Measurements from ENCODE around the gene HSBP1L1. TPM values are rescaled to one million over a fixed set of nuclear protein-coding genes. Genes with fewer than 3 reads are reported as not detected.

HSBP1L1 gene
- total RNA-seq, 1 experiment from 2014 or later, result 18.1 TPM

GRCh38 chr18:79924814-79925731 is 39.4 kb upstream of the HSBP1L1 start:
- H3K27ac ChIP-seq, result no peak overlapping the region
- DNase-seq (ENCODE audit: low read depth in 1 of 2, low spot score in 2 of 2), result peak in 1 of 2 experiments; percentile 32
- no peaks in the 10 kb centered on the region for H3K4me1 ChIP-seq (replicated peaks)
- no peak overlapping the region for H3K4me3 ChIP-seq
- H3K36me3 ChIP-seq, result peaks cover 20% of the 10 kb centered on the region
- H3K27me3 ChIP-seq (replicated peaks), result no peaks in the 10 kb centered on the region
- peaks cover 25% of the 10 kb centered on the region for H3K9me3 ChIP-seq (replicated peaks)

GRCh38 chr18:79926306-79926705 is 38.1 kb upstream of the HSBP1L1 start:
- no peak for DNase-seq (ENCODE audit: low read depth in 1 of 2, low spot score in 2 of 2)
- Histone ChIP-seq H3K27me3 (replicated peaks) (no peaks in the 10 kb centered on the region), H3K4me3 (no peak overlapping the region), H3K27ac (no peak overlapping the region), H3K36me3 (peaks cover 20% of the 10 kb centered on the region), H3K4me1 (replicated peaks) (no peaks in the 10 kb centered on the region), H3K9me3 (replicated peaks) (peaks cover 26% of the 10 kb centered on the region)

- H3K27me3 ChIP-seq (replicated peaks), result no peaks in the 10 kb centered on the region
- H3K27ac ChIP-seq, result no peak overlapping the region
- H3K4me3 ChIP-seq, result no peak overlapping the region
- H3K9me3 ChIP-seq (replicated peaks), result peaks cover 28% of the 10 kb centered on the region
- peak in 1 of 2 experiments; percentile 36 for DNase-seq (ENCODE audit: low read depth in 1 of 2, low spot score in 2 of 2)
- no peaks in the 10 kb centered on the region for H3K4me1 ChIP-seq (replicated peaks)
- H3K36me3 ChIP-seq, result peaks cover 20% of the 10 kb centered on the region
These were observed 37.5 kb upstream of the HSBP1L1 start for GRCh38 chr18:79926715-79927606.

- Histone ChIP-seq H3K9me3 (replicated peaks) (peaks cover 30% of the 10 kb centered on the region), H3K27ac (no peak overlapping the region), H3K4me3 (no peak overlapping the region), H3K36me3 (peaks cover 20% of the 10 kb centered on the region), H3K4me1 (replicated peaks) (no peaks in the 10 kb centered on the region), H3K27me3 (replicated peaks) (no peaks in the 10 kb centered on the region)
- DNase-seq (ENCODE audit: low read depth in 1 of 2, low spot score in 2 of 2), result peak in 1 of 2 experiments; percentile 33
These were observed 36.6 kb upstream of the HSBP1L1 start for GRCh38 chr18:79927607-79928562.

- no peaks in the 10 kb centered on the region for H3K4me1 ChIP-seq (replicated peaks)
- DNase-seq (ENCODE audit: low read depth in 1 of 2, low spot score in 2 of 2), result no peak
- no peak overlapping the region for H3K27ac ChIP-seq
- no peak overlapping the region for H3K4me3 ChIP-seq
- H3K36me3 ChIP-seq, result peaks cover 18% of the 10 kb centered on the region
- peaks cover 30% of the 10 kb centered on the region for H3K9me3 ChIP-seq (replicated peaks)
- H3K27me3 ChIP-seq (replicated peaks), result no peaks in the 10 kb centered on the region
These were observed 35.9 kb upstream of the HSBP1L1 start for GRCh38 chr18:79928563-79928960.

- H3K4me1 ChIP-seq (replicated peaks), result no peaks in the 10 kb centered on the region
- H3K27me3 ChIP-seq (replicated peaks), result no peaks in the 10 kb centered on the region
- peaks cover 24% of the 10 kb centered on the region for H3K36me3 ChIP-seq
- no peak overlapping the region for H3K27ac ChIP-seq
- DNase-seq (ENCODE audit: low read depth in 1 of 2, low spot score in 2 of 2), result no peak
- no peak overlapping the region for H3K4me3 ChIP-seq
- H3K9me3 ChIP-seq (replicated peaks), result peaks cover 30% of the 10 kb centered on the region
These were observed 34.3 kb upstream of the HSBP1L1 start for GRCh38 chr18:79930020-79930642.

GRCh38 chr18:79931475-79931874 is 33.0 kb upstream of the HSBP1L1 start:
- Histone ChIP-seq H3K9me3 (replicated peaks) (peaks cover 38% of the 10 kb centered on the region), H3K36me3 (peaks cover 31% of the 10 kb centered on the region), H3K4me3 (no peak overlapping the region), H3K27ac (no peak overlapping the region), H3K4me1 (replicated peaks) (no peaks in the 10 kb centered on the region), H3K27me3 (replicated peaks) (no peaks in the 10 kb centered on the region)
- DNase-seq (ENCODE audit: low read depth in 1 of 2, low spot score in 2 of 2), result no peak

- Histone ChIP-seq H3K4me1 (replicated peaks) (no peaks in the 10 kb centered on the region), H3K9me3 (replicated peaks) (peaks cover 39% of the 10 kb centered on the region), H3K4me3 (no peak overlapping the region), H3K27ac (no peak overlapping the region), H3K36me3 (peaks cover 34% of the 10 kb centered on the region), H3K27me3 (replicated peaks) (no peaks in the 10 kb centered on the region)
- DNase-seq (ENCODE audit: low read depth in 1 of 2, low spot score in 2 of 2), result no peak
These were observed 31.5 kb upstream of the HSBP1L1 start for GRCh38 chr18:79932907-79933306.

- Histone ChIP-seq H3K4me1 (replicated peaks) (no peaks in the 10 kb centered on the region), H3K27me3 (replicated peaks) (no peaks in the 10 kb centered on the region), H3K9me3 (replicated peaks) (peaks cover 33% of the 10 kb centered on the region), H3K4me3 (no peak overlapping the region), H3K27ac (no peak overlapping the region), H3K36me3 (peaks cover 33% of the 10 kb centered on the region)
- DNase-seq (ENCODE audit: low read depth in 1 of 2, low spot score in 2 of 2), result no peak
These were observed 30.7 kb upstream of the HSBP1L1 start for GRCh38 chr18:79933765-79934164.

GRCh38 chr18:79934311-79935097 is 29.9 kb upstream of the HSBP1L1 start:
- H3K9me3 ChIP-seq (replicated peaks), result peaks cover 25% of the 10 kb centered on the region
- no peak overlapping the region for H3K4me3 ChIP-seq
- peaks cover 32% of the 10 kb centered on the region for H3K36me3 ChIP-seq
- H3K27ac ChIP-seq, result no peak overlapping the region
- no peak for DNase-seq (ENCODE audit: low read depth in 1 of 2, low spot score in 2 of 2)
- H3K4me1 ChIP-seq (replicated peaks), result no peaks in the 10 kb centered on the region
- no peaks in the 10 kb centered on the region for H3K27me3 ChIP-seq (replicated peaks)

GRCh38 chr18:79935098-79935480 is 29.4 kb upstream of the HSBP1L1 start:
- Histone ChIP-seq H3K4me1 (replicated peaks) (no peaks in the 10 kb centered on the region), H3K27ac (no peak overlapping the region), H3K9me3 (replicated peaks) (peaks cover 20% of the 10 kb centered on the region), H3K4me3 (no peak overlapping the region), H3K36me3 (peaks cover 27% of the 10 kb centered on the region), H3K27me3 (replicated peaks) (no peaks in the 10 kb centered on the region)
- no peak for DNase-seq (ENCODE audit: low read depth in 1 of 2, low spot score in 2 of 2)

GRCh38 chr18:79935499-79935898 is 28.9 kb upstream of the HSBP1L1 start:
- no peaks in the 10 kb centered on the region for H3K27me3 ChIP-seq (replicated peaks)
- no peak for DNase-seq (ENCODE audit: low read depth in 1 of 2, low spot score in 2 of 2)
- H3K4me3 ChIP-seq, result no peak overlapping the region
- H3K36me3 ChIP-seq, result peaks cover 27% of the 10 kb centered on the region
- peaks cover 20% of the 10 kb centered on the region for H3K9me3 ChIP-seq (replicated peaks)
- no peak overlapping the region for H3K27ac ChIP-seq
- H3K4me1 ChIP-seq (replicated peaks), result no peaks in the 10 kb centered on the region

Measured in SJSA1 (cell line).